Stomach (tissue), 9 donors: ENCODE data around the gene AZIN2. TPM values are rescaled to one million over a fixed set of nuclear protein-coding genes. Genes with fewer than 3 reads are reported as not detected.

ENCODE experiments used
- DNase-seq, 2 donors: peaks; one replicate each; pipeline versions ENCODE4 v3.0.0 to v3.0.0-alpha.2; 2013 to 2019
- H3K27ac ChIP-seq, 5 donors: fragments of 200-600 bp in 4 of 5; sonication (generic) in 4 of 5; one replicate each; pipeline ENCODE4 v1.5.1; 2013 to 2019; ENCODE audit warnings: mild to moderate bottlenecking in 1 of 5, moderate library complexity in 1 of 5
- H3K27me3 ChIP-seq, 3 donors: fragments of 200-600 bp; sonication (generic); one replicate each; pipeline ENCODE4 v1.5.1; 2017 to 2019; ENCODE audit warnings: mixed run types in 1 of 3
- H3K36me3 ChIP-seq, 4 donors: fragments of 200-600 bp; sonication (generic); 1 replicate in 3 of 4; 2 replicates in 1 of 4; pipeline ENCODE4 v1.5.1; 2016 to 2019
- H3K4me1 ChIP-seq, 4 donors: fragments of 200-600 bp; sonication (generic); one replicate each; pipeline ENCODE4 v1.5.1; 2016 to 2019
- H3K4me3 ChIP-seq, 4 donors: fragments of 200-600 bp; sonication (generic) in 3 of 4; one replicate each; pipeline ENCODE4 v1.5.1; 2016 to 2019; ENCODE audit warnings: mild to moderate bottlenecking in 1 of 4
- H3K9me3 ChIP-seq, 4 donors: fragments of 200-600 bp; sonication (generic); one replicate each; pipeline ENCODE4 v1.5.1; 2016 to 2019
- EP300 ChIP-seq: sonication (generic); formaldehyde crosslinking; IDR thresholded peaks from one replicate; pipeline ENCODE4 v1.6.1; 2017; ENCODE audit warnings: antibody characterized with exemption
- POLR2A ChIP-seq, 4 donors: fragments of 450-650 bp; IDR thresholded peaks; one replicate each; pipeline ENCODE4 v1.6.1; 2016; ENCODE audit warnings: antibody characterized with exemption in 4 of 4, control low read depth in 2 of 4, mild to moderate bottlenecking in 1 of 4, moderate library complexity in 1 of 4
- POLR2AphosphoS5 ChIP-seq, 3 donors: sonication (generic); formaldehyde crosslinking; IDR thresholded peaks; one replicate each; pipeline ENCODE4 v1.6.1; 2016; ENCODE audit warnings: antibody characterized with exemption in 3 of 3
- WGBS, 5 donors: extraction: QIAGEN DNeasy Blood & Tissue Kit in 3 of 5; methylation state at CpG; one replicate each; pipeline versions ENCODE4 v1.1.5 to v1.1.7; 2013 to 2018; 5-methylcytosine and 5-hydroxymethylcytosine counted together
- intact Hi-C: fragments of 100-400 bp; cut with DNase I; formaldehyde crosslinking; loops from one replicate; pipeline ENCODE4 v1.15.1; 2023; ENCODE audit warnings: low total_unique reads
- polyA plus RNA-seq, 3 donors: library from polyadenylated mRNA; stranded (reverse); fragments of 200-250 nt; gene quantifications; one replicate each; pipeline ENCODE4 v1.2.3, GENCODE V29; 2013
- total RNA-seq, 5 donors: library from RNA; depleted of rRNA; stranded (reverse); fragments of >200 nt; gene quantifications; one replicate each; pipeline versions ENCODE4 v1.1.0 to v1.2.3, GENCODE V29; 2014 to 2016
- TF ChIP-seq, protein P1 (sequence below), 7 experiments: fragments of 450-650 bp in 4 of 7; fragments of 200-600 bp in 3 of 7; sonication (generic) in 3 of 7; IDR thresholded peaks; one replicate each; pipeline ENCODE4 v1.5.1; 2016 to 2019; ENCODE audit warnings: antibody characterized with exemption in 7 of 7, control low read depth in 2 of 7, mild to moderate bottlenecking in 1 of 7
- donor health status: healthy with polysubstance abuse.
- donor health status: Bipolar disorder and iron deficiency.
- donor health status: healthy.

The AZIN2 gene
- total and polyA plus RNA-seq, 8 donors: 0.61 to 39.7 (median 2.0) TPM; not detected in 1

DNA sequence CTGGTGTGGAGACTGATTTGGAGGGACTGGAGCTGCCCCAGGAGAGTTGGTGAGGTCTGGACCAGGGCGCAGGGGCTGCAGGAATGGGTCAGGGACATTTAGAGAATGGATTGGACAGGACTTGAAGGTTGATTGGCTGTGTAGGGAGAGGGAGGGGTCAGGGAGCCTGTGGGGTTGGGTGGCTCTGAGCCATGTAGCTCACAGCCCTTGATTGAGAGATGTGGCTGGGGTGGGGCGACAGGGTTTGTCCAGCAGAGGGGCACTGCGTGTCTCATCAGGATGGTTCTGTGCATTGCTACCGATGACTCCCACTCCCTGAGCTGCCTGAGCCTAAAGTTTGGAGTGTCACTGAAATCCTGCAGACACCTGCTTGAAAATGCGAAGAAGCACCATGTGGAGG, 12.1 kb downstream of the AZIN2 start:
- Histone ChIP-seq H3K36me3 (peaks cover 0 to 17% (median 4%) of the 10 kb centered on the region in 4 donors), H3K27ac (no peak overlapping the region), H3K4me3 (no peak overlapping the region), H3K9me3 (no peaks in the 10 kb centered on the region), H3K27me3 (no peaks in the 10 kb centered on the region), H3K4me1 (peaks cover 0 to 19% (median 9%) of the 10 kb centered on the region in 4 donors)
- intact Hi-C loops: no loop called here
- TF ChIP-seq EP300: no peak
- no peak for TF ChIP-seq POLR2AphosphoS5 (IDR thresholded peaks at IDR 0.05)
- TF ChIP-seq, protein P1, sequence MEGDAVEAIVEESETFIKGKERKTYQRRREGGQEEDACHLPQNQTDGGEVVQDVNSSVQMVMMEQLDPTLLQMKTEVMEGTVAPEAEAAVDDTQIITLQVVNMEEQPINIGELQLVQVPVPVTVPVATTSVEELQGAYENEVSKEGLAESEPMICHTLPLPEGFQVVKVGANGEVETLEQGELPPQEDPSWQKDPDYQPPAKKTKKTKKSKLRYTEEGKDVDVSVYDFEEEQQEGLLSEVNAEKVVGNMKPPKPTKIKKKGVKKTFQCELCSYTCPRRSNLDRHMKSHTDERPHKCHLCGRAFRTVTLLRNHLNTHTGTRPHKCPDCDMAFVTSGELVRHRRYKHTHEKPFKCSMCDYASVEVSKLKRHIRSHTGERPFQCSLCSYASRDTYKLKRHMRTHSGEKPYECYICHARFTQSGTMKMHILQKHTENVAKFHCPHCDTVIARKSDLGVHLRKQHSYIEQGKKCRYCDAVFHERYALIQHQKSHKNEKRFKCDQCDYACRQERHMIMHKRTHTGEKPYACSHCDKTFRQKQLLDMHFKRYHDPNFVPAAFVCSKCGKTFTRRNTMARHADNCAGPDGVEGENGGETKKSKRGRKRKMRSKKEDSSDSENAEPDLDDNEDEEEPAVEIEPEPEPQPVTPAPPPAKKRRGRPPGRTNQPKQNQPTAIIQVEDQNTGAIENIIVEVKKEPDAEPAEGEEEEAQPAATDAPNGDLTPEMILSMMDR (IDR thresholded peaks at IDR 0.05): no peak
- no peak for TF ChIP-seq POLR2A (IDR thresholded peaks at IDR 0.05)
- no peak for DNase-seq
- WGBS, 5 donors: 83 to 95% (median 91%) methylated on average over 5 of the region's 5 CpGs

DNA sequence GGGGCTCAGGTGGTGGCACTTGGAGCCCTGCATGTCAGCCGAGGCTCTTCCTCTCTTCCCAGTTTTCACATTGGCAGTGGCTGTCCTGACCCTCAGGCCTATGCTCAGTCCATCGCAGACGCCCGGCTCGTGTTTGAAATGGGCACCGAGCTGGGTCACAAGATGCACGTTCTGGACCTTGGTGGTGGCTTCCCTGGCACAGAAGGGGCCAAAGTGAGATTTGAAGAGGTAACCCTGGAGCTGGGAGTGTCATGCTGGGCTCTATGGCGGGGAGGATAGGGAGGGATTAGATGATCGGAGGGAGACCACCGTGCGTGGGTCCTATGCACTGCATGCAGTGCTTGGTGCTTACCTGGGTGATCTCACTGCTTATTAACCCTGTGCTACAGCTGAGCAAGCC, 13.5 kb downstream of the AZIN2 start:
- H3K9me3 ChIP-seq: no peaks in the 10 kb centered on the region
- intact Hi-C loops: no loop called here
- TF ChIP-seq POLR2AphosphoS5 (IDR thresholded peaks at IDR 0.05): no peak
- TF ChIP-seq, protein P1 (IDR thresholded peaks at IDR 0.05): no peak
- no peak for TF ChIP-seq EP300
- no peak for TF ChIP-seq POLR2A (IDR thresholded peaks at IDR 0.05)
- no peak overlapping the region for H3K27ac ChIP-seq
- WGBS, 5 donors: 87 to 95% (median 92%) methylated on average over 7 to 11 of the region's 11 CpGs
- H3K36me3 ChIP-seq: peaks cover 0 to 19% (median 4%) of the 10 kb centered on the region in 4 donors
- H3K4me3 ChIP-seq: no peak overlapping the region
- H3K27me3 ChIP-seq: no peaks in the 10 kb centered on the region
- no peak for DNase-seq
- H3K4me1 ChIP-seq: peaks cover 0 to 20% (median 9%) of the 10 kb centered on the region in 4 donors

DNA sequence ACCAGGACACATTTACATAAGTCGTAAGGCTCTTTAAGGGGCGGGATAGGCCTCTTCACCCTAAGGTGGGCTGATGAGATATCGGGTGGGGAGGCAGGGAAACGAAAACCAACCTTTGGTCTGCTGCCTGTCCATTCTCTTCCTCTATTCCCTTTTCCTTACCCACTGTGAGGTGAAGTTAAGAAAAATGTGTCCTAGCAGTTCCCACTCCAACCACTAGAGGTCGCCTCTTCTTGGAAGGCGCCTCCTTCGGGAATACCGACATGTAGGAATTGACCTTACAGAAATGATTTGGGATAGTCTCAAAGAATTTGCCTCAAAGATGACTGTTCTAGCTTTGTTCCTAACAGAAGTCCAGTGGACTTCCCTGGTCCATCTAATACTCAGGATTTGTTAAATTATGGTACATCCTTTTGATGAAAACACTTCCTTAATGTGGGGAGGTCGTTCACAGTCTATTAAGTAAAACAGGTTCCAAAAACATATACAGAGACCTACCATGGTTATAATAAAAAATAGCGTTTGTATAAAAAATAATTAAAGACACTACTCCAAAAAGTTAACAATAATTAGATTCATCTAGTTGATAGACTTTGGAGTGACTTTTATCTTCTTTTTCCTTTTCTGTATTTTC, 14.1 kb downstream of the AZIN2 start:
- DNase-seq: peak; percentile 70 to 79
- intact Hi-C loops: no loop called here
- Histone ChIP-seq H3K27me3 (no peaks in the 10 kb centered on the region), H3K27ac (no peak overlapping the region), H3K4me3 (no peak overlapping the region), H3K4me1 (peaks cover 0 to 20% (median 9%) of the 10 kb centered on the region in 4 donors), H3K9me3 (no peaks in the 10 kb centered on the region), H3K36me3 (peaks cover 0 to 19% (median 4%) of the 10 kb centered on the region in 4 donors)
- TF ChIP-seq, protein P1 (IDR thresholded peaks at IDR 0.05): peak in 5 of 7 experiments; percentile 61 to 99 (median 99)
- TF ChIP-seq POLR2AphosphoS5 (IDR thresholded peaks at IDR 0.05): no peak
- 18 to 24% (median 22%) methylated on average over 10 of the region's 10 CpGs for WGBS, 5 donors

- Histone ChIP-seq H3K27me3 (no peaks in the 10 kb centered on the region), H3K36me3 (peaks cover 0 to 16% (median 4%) of the 10 kb centered on the region in 4 donors), H3K4me3 (no peak overlapping the region), H3K4me1 (peaks cover 0 to 20% (median 9%) of the 10 kb centered on the region in 4 donors), H3K27ac (peak overlapping the region in 1 of 5 donors; percentile 9), H3K9me3 (no peaks in the 10 kb centered on the region)
- intact Hi-C loops: no loop called here
- WGBS, 5 donors: 35 to 60% (median 38%) methylated on average over 7 of the region's 7 CpGs
- DNase-seq: peak in 1 of 2 donors; percentile 39
- TF ChIP-seq EP300: no peak
- no peak for TF ChIP-seq POLR2A (IDR thresholded peaks at IDR 0.05)
- no peak for TF ChIP-seq POLR2AphosphoS5 (IDR thresholded peaks at IDR 0.05)
- TF ChIP-seq, protein P1 (IDR thresholded peaks at IDR 0.05): no peak
Measured at GRCh38 chr1:33096363-33097005, 15.5 kb downstream of the AZIN2 start.
